ENCODE results near the gene SLC39A3. TPM values are rescaled to one million over a fixed set of nuclear protein-coding genes. Genes with fewer than 3 reads are reported as not detected.

Gene SLC39A3
- total and polyA plus RNA-seq, 2 experiments from 2014 or later, result 33.5 to 47.4 TPM

GRCh38 chr19:2711172-2711874 is 28.5 kb downstream of the SLC39A3 start (continued):
- TF ChIP-seq CTCF (conservative IDR thresholded peaks at IDR 0.05; ENCODE audit: low read depth in 2 of 2) (no peak), ZNF331 (CRISPR knock-in tag; IDR thresholded peaks at IDR 0.05; ENCODE audit: low read depth) (no peak), STAT1 (IDR thresholded peaks at IDR 0.05; ENCODE audit: unreplicated experiment) (no peak)

DNA sequence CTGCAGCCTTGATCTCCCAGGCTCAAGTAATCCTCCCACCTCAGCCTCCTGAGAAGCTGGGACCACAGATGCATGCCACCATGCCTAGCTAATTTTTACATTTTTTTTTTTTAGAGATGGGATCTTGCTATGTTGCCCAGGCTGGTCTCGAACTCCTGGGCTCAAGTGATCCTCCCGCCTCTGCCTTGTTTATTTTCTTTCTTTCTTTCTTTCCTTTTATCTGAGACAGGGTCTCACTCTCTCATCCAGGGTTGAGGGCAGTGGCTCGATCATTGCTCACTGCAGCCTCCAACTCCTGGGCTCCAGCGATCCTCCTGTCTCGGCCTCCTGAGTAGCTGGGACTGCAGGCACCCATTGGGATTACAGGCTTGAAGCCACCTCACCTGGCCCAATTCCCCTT is 33.6 kb downstream of the SLC39A3 start:
- H3K27ac ChIP-seq (ENCODE audit: low read depth), result no peak overlapping the region
- DNase-seq (ENCODE audit: low spot score) (no peak), ATAC-seq (no peak)
- peaks cover 8% of the 10 kb centered on the region for H3K27me3 ChIP-seq (ENCODE audit: insufficient read depth)
- Mint-ChIP-seq H3K36me3 (ENCODE audit: low read depth) (no peaks in the 10 kb centered on the region), H3K9me3 (no peaks in the 10 kb centered on the region), H3K4me1 (no peaks in the 10 kb centered on the region; the same call in 1 of the 3 replicates), H3K4me3 (no peak overlapping the region), H3K27me3 (ENCODE audit: insufficient read depth, low read depth, poor library complexity) (peaks cover 15% of the 10 kb centered on the region), H3K27ac (no peak overlapping the region)
- no peak overlapping the region for H3K4me3 ChIP-seq
- H3K79me2 ChIP-seq (replicated peaks; ENCODE audit: insufficient read depth), result no peaks in the 10 kb centered on the region
- no peaks in the 10 kb centered on the region for H3F3A ChIP-seq (replicated peaks; ENCODE audit: low read depth)
- H3K9me2 ChIP-seq (ENCODE audit: insufficient read depth), result peaks cover 6% of the 10 kb centered on the region; the same call in 1 of the 2 replicates
- H3K4me2 ChIP-seq, result no peak overlapping the region
- H4K20me1 ChIP-seq (replicated peaks; ENCODE audit: insufficient read depth), result no peaks in the 10 kb centered on the region
- no peak overlapping the region for H2AFZ ChIP-seq
- H3K36me3 ChIP-seq (ENCODE audit: insufficient read depth), result no peaks in the 10 kb centered on the region
- 0 out of 2 replicates have a peak, but pooled peaks cover 1% of the 10 kb centered on the region for H3K4me1 ChIP-seq (ENCODE audit: insufficient read depth)
- TF ChIP-seq ZNF331 (CRISPR knock-in tag; IDR thresholded peaks at IDR 0.05; ENCODE audit: low read depth), result no peak
- no peak for TF ChIP-seq POLR2AphosphoS5 (IDR thresholded peaks at IDR 0.05; ENCODE audit: low read depth)
- no peak for TF ChIP-seq STAT1 (IDR thresholded peaks at IDR 0.05; ENCODE audit: unreplicated experiment)
- TF ChIP-seq CTCF (conservative IDR thresholded peaks at IDR 0.05; ENCODE audit: low read depth in 2 of 2), result no peak
- TF ChIP-seq ZNF462 (CRISPR knock-in tag; IDR thresholded peaks at IDR 0.05), result no peak
- TF ChIP-seq, protein P1, sequence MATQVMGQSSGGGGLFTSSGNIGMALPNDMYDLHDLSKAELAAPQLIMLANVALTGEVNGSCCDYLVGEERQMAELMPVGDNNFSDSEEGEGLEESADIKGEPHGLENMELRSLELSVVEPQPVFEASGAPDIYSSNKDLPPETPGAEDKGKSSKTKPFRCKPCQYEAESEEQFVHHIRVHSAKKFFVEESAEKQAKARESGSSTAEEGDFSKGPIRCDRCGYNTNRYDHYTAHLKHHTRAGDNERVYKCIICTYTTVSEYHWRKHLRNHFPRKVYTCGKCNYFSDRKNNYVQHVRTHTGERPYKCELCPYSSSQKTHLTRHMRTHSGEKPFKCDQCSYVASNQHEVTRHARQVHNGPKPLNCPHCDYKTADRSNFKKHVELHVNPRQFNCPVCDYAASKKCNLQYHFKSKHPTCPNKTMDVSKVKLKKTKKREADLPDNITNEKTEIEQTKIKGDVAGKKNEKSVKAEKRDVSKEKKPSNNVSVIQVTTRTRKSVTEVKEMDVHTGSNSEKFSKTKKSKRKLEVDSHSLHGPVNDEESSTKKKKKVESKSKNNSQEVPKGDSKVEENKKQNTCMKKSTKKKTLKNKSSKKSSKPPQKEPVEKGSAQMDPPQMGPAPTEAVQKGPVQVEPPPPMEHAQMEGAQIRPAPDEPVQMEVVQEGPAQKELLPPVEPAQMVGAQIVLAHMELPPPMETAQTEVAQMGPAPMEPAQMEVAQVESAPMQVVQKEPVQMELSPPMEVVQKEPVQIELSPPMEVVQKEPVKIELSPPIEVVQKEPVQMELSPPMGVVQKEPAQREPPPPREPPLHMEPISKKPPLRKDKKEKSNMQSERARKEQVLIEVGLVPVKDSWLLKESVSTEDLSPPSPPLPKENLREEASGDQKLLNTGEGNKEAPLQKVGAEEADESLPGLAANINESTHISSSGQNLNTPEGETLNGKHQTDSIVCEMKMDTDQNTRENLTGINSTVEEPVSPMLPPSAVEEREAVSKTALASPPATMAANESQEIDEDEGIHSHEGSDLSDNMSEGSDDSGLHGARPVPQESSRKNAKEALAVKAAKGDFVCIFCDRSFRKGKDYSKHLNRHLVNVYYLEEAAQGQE (IDR thresholded peaks at IDR 0.05; ENCODE audit: unreplicated experiment), result no peak
- no peak for TF ChIP-seq ZNF114 (CRISPR knock-in tag; IDR thresholded peaks at IDR 0.05)
- TF ChIP-seq JUNB (IDR thresholded peaks at IDR 0.05; ENCODE audit: unreplicated experiment), result no peak
- no peak for TF ChIP-seq EZH2phosphoT487 (IDR thresholded peaks at IDR 0.05; ENCODE audit: unreplicated experiment)
- no peak for TF ChIP-seq EZH2 (IDR thresholded peaks at IDR 0.05; ENCODE audit: low read depth, unreplicated experiment)

All from GM23338 (cell line).